Measurements from ENCODE around the gene ZBTB8OS. TPM values are rescaled to one million over a fixed set of nuclear protein-coding genes. Genes with fewer than 3 reads are reported as not detected.

Gene ZBTB8OS
- total RNA-seq, 3 donors from 2014 or later (not counting 1 experiment from before 2014, with no cell fraction given) = 46.1 to 62.2 (median 55.6) TPM

GRCh38 chr1:32580348-32581017 is 69.9 kb downstream of the ZBTB8OS start:
- no peaks in the 10 kb centered on the region for H3K36me3 ChIP-seq (ENCODE audit: control insufficient read depth, insufficient read depth, low read length)
- Mint-ChIP-seq H3K4me1 (no peaks in the 10 kb centered on the region), H3K27ac (no peak overlapping the region), H3K9me3 (no peaks in the 10 kb centered on the region), H3K36me3 (no peaks in the 10 kb centered on the region), H3K27me3 (ENCODE audit: low read depth in 2 of 2) (no peaks in the 10 kb centered on the region), H3K4me3 (no peak overlapping the region)
- H3K4me1 ChIP-seq (ENCODE audit: control insufficient read depth, insufficient read depth, low read length) = no peaks in the 10 kb centered on the region
- DNase-seq (no peak), ATAC-seq (no peak)
- no peak overlapping the region for H3K27ac ChIP-seq (ENCODE audit: low read length)
- no peak for TF ChIP-seq CTCF (IDR thresholded peaks at IDR 0.05)
- intact Hi-C loops (cut with micrococcal nuclease) = no loop called here
- H3K9me3 ChIP-seq (ENCODE audit: control insufficient read depth, insufficient read depth, low read length) = no peaks in the 10 kb centered on the region
- WGBS (ENCODE audit: insufficient coverage) = 92% methylated on average over 9 of the region's 10 CpGs
- H3K4me3 ChIP-seq (ENCODE audit: low read length) = no peak overlapping the region
- no peaks in the 10 kb centered on the region for H3K27me3 ChIP-seq (ENCODE audit: control insufficient read depth, insufficient read depth, low read length)

Other genes starting within 250 kb of the ZBTB8OS start
- gene ZBTB8B, start 185.5 kb downstream of the ZBTB8OS start, total RNA-seq = not detected
- under 1 TPM; 0.16 to 0.50 (median 0.33) TPM for gene ZBTB8A, start 111.1 kb downstream of the ZBTB8OS start, total RNA-seq
- gene RBBP4, start 658 bp upstream of the ZBTB8OS start, total RNA-seq = 100 to 1,000 TPM; 199 to 241 (median 224) TPM
- gene SYNC, start 52.2 kb upstream of the ZBTB8OS start, total RNA-seq = not detected
- gene YARS1, start 166.8 kb upstream of the ZBTB8OS start, total RNA-seq = 100 to 1,000 TPM; 163 to 223 (median 197) TPM
- 100 to 1,000 TPM in 1 of 3 donors, 10 to 100 TPM in 2; 84.5 to 114 (median 85.5) TPM for gene S100PBP, start 167.1 kb upstream of the ZBTB8OS start, total RNA-seq
- gene FNDC5, start 220.4 kb upstream of the ZBTB8OS start, total RNA-seq = under 1 TPM in 1 of 3 donors, not detected in 2; 0.36 TPM
- gene HPCA, start 235.9 kb upstream of the ZBTB8OS start, total RNA-seq = under 1 TPM in 1 of 3 donors, not detected in 2; 0.59 TPM